K562 (cell line): ENCODE measurements around the gene SYN1.

ENCODE experiments used
- EP300 ChIP-seq: IDR thresholded peaks from 2 replicates; pipeline ENCODE4 v1.6.1; 2012; ENCODE audit warnings: low read length, improper control_type of control experiment
- GTF2A2 ChIP-seq: IDR thresholded peaks from 2 replicates; pipeline ENCODE4 v1.6.1; 2016; ENCODE audit warnings: mild to moderate bottlenecking, missing genetic modification characterization, missing compliant biosample characterization
- HNRNPK ChIP-seq: fragments of 200-400 bp; formaldehyde crosslinking; IDR thresholded peaks from one replicate; pipeline ENCODE4 v1.6.1; 2018; ENCODE audit warnings: mild to moderate bottlenecking, low read depth, low read length; ENCODE audit not compliant: poor library complexity, severe bottlenecking
- KLF1 ChIP-seq: fragments of 450-650 bp; IDR thresholded peaks from 2 replicates; pipeline ENCODE4 v1.6.1; 2016; ENCODE audit warnings: missing genetic modification characterization, missing compliant biosample characterization
- NCOA4 ChIP-seq: fragments of 450-650 bp; IDR thresholded peaks from 2 replicates; pipeline ENCODE4 v1.6.1; 2018; ENCODE audit warnings: mild to moderate bottlenecking; ENCODE audit not compliant: partially characterized antibody
- POLR2AphosphoS2 ChIP-seq: IDR thresholded peaks from 2 replicates; pipeline ENCODE4 v1.6.1; 2012; ENCODE audit warnings: low read length, improper control_type of control experiment
- ZNF217 ChIP-seq: sonication (generic); formaldehyde crosslinking; IDR thresholded peaks from 2 replicates; pipeline ENCODE4 v1.8.0; 2022; ENCODE audit warnings: mild to moderate bottlenecking, missing genetic modification reagents
- ZNF830 ChIP-seq: fragments of 250-450 bp; sonication (Bioruptor Pico); IDR thresholded peaks from 2 replicates; pipeline ENCODE4 v1.5.0; 2021; ENCODE audit warnings: mild to moderate bottlenecking
- TF ChIP-seq, protein P1 (sequence below), 2 experiments: fragments of 450-650 bp in 1 of 2; sonication (generic) in 1 of 2; formaldehyde crosslinking; conservative IDR thresholded peaks; 2 replicates each; pipeline versions ENCODE4 v1.4.0 to v1.8.1; 2020 to 2022; ENCODE audit warnings: mild to moderate bottlenecking in 1 of 2, missing genetic modification reagents in 1 of 2
- TF ChIP-seq, protein P2 (sequence below): sonication (generic); formaldehyde crosslinking; IDR thresholded peaks from 2 replicates; pipeline ENCODE4 v1.8.0; 2022; ENCODE audit warnings: mild to moderate bottlenecking, low read depth, missing genetic modification reagents
- TF ChIP-seq, protein P3 (sequence below): fragments of 250-450 bp; sonication (Bioruptor Pico); IDR thresholded peaks from 2 replicates; pipeline ENCODE4 v1.8.0; 2021; ENCODE audit warnings: moderate library complexity, mild to moderate bottlenecking, inconsistent platforms
- TF ChIP-seq, protein P4 (sequence below), 3 experiments: IDR thresholded peaks in 2 of 3; conservative IDR thresholded peaks in 1 of 3; 2 replicates each; pipeline ENCODE4 v1.5.1; 2011 to 2012; ENCODE audit warnings: low read length in 3 of 3, mild to moderate bottlenecking in 3 of 3, control low read depth in 2 of 3, improper control_type of control experiment in 1 of 3, inconsistent platforms in 1 of 3, low read depth in 1 of 3, mixed read lengths in 1 of 3, moderate library complexity in 1 of 3; ENCODE audit not compliant: insufficient read depth in 2 of 3
- TF ChIP-seq, protein P5 (sequence below): sonication (generic); formaldehyde crosslinking; IDR thresholded peaks from 2 replicates; pipeline ENCODE4 v1.8.0; 2022; ENCODE audit warnings: missing genetic modification reagents, mild to moderate bottlenecking, moderate library complexity, borderline replicate concordance
- TF ChIP-seq, protein P6 (sequence below): sonication (generic); formaldehyde crosslinking; IDR thresholded peaks from 2 replicates; pipeline ENCODE4 v1.8.1; 2023; ENCODE audit warnings: mild to moderate bottlenecking, missing genetic modification reagents

DNA sequence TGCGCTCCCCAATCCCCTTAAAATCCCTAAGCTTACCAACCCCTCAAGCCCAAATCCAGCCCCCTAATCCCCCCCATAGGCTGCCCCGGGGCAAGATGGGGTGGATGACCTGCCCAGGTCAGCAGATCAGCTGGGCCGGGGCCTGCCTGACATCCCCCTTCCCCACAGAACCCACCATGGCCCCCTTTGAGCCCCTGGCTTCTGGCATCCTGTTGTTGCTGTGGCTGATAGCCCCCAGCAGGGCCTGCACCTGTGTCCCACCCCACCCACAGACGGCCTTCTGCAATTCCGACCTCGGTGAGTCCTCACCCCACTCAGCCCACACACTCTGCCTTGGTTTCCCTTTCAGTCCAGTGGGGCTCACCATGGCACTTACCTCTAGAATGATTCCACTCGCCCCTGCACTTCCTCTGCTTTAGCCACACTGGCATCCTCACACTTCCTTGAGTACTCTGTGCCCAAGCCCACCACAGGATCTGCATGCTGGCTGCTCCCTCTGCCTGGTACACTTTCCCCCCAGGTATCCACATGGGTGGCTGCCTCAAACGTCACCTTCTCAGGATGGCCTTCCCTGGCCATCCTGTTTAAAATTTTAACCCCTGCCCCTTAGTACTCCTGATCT, 36.3 kb downstream of the SYN1 start:
- no peak for TF ChIP-seq KLF1
- TF ChIP-seq, protein P1, sequence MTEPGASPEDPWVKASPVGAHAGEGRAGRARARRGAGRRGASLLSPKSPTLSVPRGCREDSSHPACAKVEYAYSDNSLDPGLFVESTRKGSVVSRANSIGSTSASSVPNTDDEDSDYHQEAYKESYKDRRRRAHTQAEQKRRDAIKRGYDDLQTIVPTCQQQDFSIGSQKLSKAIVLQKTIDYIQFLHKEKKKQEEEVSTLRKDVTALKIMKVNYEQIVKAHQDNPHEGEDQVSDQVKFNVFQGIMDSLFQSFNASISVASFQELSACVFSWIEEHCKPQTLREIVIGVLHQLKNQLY (CRISPR knock-in tag; conservative IDR thresholded peaks at IDR 0.05): no peak
- TF ChIP-seq, protein P2, sequence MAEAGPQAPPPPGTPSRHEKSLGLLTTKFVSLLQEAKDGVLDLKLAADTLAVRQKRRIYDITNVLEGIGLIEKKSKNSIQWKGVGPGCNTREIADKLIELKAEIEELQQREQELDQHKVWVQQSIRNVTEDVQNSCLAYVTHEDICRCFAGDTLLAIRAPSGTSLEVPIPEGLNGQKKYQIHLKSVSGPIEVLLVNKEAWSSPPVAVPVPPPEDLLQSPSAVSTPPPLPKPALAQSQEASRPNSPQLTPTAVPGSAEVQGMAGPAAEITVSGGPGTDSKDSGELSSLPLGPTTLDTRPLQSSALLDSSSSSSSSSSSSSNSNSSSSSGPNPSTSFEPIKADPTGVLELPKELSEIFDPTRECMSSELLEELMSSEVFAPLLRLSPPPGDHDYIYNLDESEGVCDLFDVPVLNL (CRISPR knock-in tag): no peak
- no peak for TF ChIP-seq GTF2A2 (tag)
- TF ChIP-seq, protein P3, sequence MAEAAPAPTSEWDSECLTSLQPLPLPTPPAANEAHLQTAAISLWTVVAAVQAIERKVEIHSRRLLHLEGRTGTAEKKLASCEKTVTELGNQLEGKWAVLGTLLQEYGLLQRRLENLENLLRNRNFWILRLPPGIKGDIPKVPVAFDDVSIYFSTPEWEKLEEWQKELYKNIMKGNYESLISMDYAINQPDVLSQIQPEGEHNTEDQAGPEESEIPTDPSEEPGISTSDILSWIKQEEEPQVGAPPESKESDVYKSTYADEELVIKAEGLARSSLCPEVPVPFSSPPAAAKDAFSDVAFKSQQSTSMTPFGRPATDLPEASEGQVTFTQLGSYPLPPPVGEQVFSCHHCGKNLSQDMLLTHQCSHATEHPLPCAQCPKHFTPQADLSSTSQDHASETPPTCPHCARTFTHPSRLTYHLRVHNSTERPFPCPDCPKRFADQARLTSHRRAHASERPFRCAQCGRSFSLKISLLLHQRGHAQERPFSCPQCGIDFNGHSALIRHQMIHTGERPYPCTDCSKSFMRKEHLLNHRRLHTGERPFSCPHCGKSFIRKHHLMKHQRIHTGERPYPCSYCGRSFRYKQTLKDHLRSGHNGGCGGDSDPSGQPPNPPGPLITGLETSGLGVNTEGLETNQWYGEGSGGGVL (CRISPR knock-in tag): no peak
- TF ChIP-seq ZNF217 (CRISPR knock-in tag): no peak
- TF ChIP-seq, protein P4, sequence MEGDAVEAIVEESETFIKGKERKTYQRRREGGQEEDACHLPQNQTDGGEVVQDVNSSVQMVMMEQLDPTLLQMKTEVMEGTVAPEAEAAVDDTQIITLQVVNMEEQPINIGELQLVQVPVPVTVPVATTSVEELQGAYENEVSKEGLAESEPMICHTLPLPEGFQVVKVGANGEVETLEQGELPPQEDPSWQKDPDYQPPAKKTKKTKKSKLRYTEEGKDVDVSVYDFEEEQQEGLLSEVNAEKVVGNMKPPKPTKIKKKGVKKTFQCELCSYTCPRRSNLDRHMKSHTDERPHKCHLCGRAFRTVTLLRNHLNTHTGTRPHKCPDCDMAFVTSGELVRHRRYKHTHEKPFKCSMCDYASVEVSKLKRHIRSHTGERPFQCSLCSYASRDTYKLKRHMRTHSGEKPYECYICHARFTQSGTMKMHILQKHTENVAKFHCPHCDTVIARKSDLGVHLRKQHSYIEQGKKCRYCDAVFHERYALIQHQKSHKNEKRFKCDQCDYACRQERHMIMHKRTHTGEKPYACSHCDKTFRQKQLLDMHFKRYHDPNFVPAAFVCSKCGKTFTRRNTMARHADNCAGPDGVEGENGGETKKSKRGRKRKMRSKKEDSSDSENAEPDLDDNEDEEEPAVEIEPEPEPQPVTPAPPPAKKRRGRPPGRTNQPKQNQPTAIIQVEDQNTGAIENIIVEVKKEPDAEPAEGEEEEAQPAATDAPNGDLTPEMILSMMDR (IDR thresholded peaks at IDR 0.05 in 2 of 3, conservative IDR thresholded peaks at IDR 0.05 in 1 of 3; ENCODE audit: insufficient read depth in 2 of 3, low read depth in 1 of 3, low read length in 3 of 3): no peak
- TF ChIP-seq, protein P5, sequence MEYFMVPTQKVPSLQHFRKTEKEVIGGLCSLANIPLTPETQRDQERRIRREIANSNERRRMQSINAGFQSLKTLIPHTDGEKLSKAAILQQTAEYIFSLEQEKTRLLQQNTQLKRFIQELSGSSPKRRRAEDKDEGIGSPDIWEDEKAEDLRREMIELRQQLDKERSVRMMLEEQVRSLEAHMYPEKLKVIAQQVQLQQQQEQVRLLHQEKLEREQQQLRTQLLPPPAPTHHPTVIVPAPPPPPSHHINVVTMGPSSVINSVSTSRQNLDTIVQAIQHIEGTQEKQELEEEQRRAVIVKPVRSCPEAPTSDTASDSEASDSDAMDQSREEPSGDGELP (CRISPR knock-in tag): no peak
- TF ChIP-seq EP300: no peak
- no peak for TF ChIP-seq ZNF830 (CRISPR knock-in tag)
- no peak for TF ChIP-seq POLR2AphosphoS2
- TF ChIP-seq, protein P6, sequence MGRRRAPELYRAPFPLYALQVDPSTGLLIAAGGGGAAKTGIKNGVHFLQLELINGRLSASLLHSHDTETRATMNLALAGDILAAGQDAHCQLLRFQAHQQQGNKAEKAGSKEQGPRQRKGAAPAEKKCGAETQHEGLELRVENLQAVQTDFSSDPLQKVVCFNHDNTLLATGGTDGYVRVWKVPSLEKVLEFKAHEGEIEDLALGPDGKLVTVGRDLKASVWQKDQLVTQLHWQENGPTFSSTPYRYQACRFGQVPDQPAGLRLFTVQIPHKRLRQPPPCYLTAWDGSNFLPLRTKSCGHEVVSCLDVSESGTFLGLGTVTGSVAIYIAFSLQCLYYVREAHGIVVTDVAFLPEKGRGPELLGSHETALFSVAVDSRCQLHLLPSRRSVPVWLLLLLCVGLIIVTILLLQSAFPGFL (CRISPR knock-in tag): no peak
- TF ChIP-seq NCOA4: no peak
- TF ChIP-seq HNRNPK: no peak
